Testis (tissue), 2 donors: ENCODE data around the gene NFE2L3.

Source experiments
- POLR2A ChIP-seq: fragments of 450-650 bp; IDR thresholded peaks from one replicate; pipeline ENCODE4 v1.6.1; 2017; ENCODE audit warnings: antibody characterized with exemption, mild to moderate bottlenecking, moderate library complexity
- TF ChIP-seq, protein P1 (sequence below), 3 experiments: fragments of 450-650 bp in 2 of 3; fragments of 200-600 bp in 1 of 3; sonication (generic) in 1 of 3; IDR thresholded peaks; one replicate each; pipeline ENCODE4 v1.5.1; 2016 to 2019; ENCODE audit warnings: antibody characterized with exemption in 3 of 3, mild to moderate bottlenecking in 2 of 3, moderate library complexity in 1 of 3

DNA sequence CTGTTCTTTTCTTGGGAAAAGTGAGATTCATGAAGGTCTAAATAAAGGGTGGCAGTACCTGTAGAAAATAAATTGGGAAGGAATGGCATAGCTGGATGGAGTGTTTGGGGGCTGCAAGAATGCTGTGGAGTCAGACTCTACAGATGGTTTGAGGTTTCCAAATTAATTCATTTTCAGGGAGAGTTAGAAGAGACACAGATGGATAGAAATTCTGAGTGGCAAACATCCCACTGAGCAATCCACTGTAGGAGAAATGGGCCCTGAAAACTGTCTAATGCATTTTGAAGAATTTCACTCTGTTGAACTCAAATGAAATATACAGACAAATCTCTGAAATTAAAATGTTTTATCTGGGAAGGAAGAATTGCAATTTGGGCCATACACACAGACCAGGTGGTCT, 16.9 kb upstream of the NFE2L3 start:
- TF ChIP-seq, protein P1, sequence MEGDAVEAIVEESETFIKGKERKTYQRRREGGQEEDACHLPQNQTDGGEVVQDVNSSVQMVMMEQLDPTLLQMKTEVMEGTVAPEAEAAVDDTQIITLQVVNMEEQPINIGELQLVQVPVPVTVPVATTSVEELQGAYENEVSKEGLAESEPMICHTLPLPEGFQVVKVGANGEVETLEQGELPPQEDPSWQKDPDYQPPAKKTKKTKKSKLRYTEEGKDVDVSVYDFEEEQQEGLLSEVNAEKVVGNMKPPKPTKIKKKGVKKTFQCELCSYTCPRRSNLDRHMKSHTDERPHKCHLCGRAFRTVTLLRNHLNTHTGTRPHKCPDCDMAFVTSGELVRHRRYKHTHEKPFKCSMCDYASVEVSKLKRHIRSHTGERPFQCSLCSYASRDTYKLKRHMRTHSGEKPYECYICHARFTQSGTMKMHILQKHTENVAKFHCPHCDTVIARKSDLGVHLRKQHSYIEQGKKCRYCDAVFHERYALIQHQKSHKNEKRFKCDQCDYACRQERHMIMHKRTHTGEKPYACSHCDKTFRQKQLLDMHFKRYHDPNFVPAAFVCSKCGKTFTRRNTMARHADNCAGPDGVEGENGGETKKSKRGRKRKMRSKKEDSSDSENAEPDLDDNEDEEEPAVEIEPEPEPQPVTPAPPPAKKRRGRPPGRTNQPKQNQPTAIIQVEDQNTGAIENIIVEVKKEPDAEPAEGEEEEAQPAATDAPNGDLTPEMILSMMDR (IDR thresholded peaks at IDR 0.05), result no peak
- TF ChIP-seq POLR2A, result no peak
